Renal cortical epithelial cell (primary cell): ENCODE data around the gene GLMN. TPM values are rescaled to one million over a fixed set of nuclear protein-coding genes. Genes with fewer than 3 reads are reported as not detected.
"Not testable (repeated sequence)": the region's sequence is repeated elsewhere in the genome, so short reads cannot be mapped to it uniquely, and the experiment has no call there.

Experiments used
- DNase-seq: peaks from one replicate; pipeline ENCODE4 v3.0.0-alpha.2; 2011; ENCODE audit warnings: low read depth
- total RNA-seq: library from RNA; depleted of rRNA; stranded (reverse); fragments of >200 nt; gene quantifications from 2 replicates; pipeline ENCODE4 v1.2.3, GENCODE V29; 2014

GLMN gene
- total RNA-seq, 1 donor from 2014 or later = 11.2 TPM

DNA sequence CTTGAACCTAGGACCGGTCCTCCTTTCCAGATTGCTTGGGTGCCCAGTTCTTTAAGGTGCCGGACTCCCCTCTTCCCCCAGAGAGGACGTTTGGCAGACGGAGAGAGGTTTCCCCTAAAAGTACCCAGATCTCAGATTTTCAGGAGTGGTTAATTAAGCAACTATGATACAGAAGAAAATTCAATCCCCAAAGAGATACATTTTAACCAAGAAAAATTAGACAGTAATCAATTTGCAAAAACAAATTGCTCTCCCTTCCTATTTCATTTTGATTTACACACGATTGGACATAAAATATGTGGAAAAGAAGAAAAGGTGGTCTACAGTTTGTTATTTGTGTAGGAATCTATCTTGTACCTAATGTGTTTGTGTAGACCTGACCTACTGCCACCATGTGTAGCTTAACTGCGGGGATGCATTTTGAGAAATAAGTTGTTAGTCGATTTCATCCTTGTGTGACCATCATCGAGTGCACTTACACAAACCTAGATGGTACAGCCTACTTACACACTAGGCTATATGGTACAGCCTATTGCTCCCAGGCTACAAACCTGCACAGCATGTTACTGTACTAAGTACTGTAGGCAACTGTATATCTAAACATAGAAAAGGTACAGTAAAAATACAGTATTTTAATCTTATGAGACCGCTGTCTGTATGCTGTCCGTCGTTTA, 827 bp upstream of the GLMN start:
- no peak for DNase-seq

DNA sequence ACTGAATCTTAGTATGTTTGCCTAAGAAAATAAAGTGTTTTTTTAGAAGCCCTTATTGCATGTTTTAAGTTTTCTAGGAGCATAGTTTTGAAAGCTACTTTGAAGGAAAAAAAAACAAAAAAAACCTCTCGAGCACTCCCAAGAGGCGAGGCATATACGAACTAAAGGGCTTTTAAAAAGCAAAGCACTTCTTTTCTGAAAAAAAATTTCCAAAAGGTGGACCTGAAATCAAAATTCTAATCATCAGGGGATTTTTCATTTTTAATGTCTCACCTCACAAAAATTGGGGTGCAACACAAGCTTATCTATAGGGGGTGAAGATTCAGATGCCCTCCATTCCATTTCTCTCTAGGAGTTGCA, 594 bp downstream of the GLMN start:
- DNase-seq = no peak

DNA sequence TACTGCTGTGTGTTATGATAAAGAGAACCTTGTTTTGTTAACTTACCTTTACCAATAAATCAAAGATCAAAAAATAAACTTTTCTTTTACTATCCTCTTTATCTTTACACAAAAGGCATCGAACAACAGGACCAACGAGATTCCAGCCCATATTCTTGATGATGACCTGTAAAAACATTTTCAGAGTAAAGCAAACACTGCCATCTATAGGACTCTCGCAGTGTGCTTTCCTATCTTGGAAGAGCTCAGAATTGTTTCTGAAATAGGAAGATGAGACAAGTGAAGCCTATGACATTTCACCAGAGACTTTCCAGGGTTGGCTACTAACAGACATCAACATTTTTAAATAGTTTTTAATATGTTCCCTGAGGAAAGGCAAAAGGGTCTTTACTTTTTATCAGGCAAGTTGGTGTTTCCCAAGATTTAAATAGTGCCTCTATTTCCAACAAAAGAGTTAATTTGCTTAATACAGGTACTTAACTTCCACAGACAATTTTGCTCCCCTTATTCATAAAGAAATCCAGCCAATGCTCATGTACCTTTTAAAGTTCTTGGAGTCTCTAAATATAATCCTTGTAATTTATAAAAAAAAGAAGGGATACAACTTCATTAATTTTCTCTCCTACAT, 7.3 kb downstream of the GLMN start:
- DNase-seq = peak; percentile 73

DNA sequence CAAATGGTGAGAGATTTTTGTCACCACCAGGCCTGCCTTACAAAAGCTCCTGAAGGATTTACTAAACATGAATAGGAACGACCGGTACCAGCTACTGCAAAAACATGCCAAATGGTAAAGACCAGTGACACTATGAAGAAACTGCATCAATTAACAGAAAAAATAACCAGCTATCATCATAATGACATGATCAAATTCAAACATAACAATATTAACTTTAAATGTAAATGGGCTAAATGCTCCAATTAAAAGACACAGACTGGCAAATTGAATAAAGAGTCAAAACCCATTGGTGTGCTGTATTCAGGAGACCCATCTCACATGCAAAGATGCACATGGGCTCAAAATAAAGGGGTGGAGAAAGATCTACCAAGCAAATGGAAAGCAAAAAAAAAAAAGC, 17.4 kb downstream of the GLMN start:
- not testable (repeated sequence) for DNase-seq

DNA sequence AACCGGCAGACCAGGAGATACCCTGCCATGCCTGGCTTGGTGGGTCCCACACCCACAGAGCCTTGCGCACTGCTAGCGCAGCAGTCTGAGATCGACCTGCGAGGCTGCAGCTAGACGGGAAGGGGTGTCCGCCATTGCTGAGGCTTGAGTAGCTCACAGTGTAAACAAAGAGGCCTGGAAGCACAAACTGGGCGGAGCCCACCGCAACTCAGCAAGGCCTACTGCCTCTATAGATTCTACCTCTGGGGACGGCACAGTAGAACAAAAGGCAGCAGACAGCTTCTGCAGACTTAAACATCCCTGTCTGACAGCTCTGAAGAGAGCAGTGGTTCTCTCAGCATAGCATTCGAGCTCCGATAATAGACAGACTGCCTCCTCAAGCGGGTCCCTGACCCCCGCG, 19.0 kb downstream of the GLMN start:
- not testable (repeated sequence) for DNase-seq

DNA sequence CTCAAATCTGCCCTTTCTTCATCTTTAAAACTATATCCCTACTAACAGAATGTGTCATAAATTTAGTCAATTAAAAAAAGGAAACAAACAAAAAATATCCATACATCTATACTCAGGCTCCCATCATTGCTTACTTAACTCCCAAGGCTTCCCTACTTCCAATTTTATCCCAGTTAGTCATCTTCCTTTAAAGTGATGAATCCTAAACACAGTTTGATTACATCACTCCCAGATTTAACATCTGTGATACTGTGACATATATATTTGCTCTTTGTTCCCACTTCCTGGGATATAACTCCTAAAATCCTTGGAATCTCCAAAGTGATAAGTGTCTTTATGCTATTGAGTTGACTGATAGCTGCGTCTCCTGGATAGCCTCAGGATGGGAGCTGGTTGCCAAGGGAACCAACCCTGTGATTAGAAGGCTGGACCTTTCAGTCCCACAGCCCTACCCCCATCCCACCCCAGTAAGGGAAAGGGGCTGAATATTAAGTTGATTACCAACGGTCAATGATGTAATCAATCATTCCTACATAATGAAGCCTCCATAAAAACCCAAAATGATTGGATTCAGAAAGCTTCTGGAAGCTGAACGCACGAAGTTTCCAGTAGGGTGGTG, 21.6 kb downstream of the GLMN start:
- no peak for DNase-seq

DNA sequence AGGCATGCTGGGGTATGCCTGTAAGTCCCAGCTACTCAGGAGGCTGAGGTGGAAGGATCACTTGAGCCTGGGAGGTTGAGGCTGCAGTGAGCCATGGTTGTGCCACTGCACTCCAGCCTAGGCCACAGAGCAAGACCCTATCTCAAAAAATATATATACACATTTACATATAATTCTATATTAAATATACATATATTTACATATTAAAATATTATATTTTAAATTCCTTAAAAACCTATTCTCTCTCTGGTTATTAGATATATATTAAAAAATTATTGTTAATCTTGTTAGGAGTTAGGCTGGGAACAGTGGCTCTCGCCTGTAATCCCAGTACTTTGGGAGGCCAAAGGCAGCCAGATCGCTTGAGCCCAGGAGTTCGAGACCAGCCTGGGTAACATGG, 22.7 kb downstream of the GLMN start:
- no peak for DNase-seq

DNA sequence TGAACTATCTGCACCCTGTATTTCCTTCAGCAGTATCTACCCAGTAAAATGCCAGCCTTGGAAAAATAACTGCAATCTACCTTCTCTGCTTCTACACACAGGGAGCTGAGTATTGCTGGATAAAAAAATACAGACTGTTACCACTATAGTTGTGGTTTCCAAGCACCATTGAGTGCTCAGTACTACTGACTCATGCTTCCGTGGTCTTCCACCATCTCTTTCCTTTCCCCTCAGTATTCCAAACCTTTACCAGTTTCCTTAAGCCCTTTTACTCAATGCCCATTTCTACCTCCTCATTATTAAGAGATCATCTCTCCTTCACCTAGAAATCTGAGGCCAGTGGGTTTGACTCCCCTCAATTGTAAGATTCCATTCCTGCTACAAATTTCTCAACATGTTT, 23.8 kb downstream of the GLMN start:
- DNase-seq = peak; percentile 63

DNA sequence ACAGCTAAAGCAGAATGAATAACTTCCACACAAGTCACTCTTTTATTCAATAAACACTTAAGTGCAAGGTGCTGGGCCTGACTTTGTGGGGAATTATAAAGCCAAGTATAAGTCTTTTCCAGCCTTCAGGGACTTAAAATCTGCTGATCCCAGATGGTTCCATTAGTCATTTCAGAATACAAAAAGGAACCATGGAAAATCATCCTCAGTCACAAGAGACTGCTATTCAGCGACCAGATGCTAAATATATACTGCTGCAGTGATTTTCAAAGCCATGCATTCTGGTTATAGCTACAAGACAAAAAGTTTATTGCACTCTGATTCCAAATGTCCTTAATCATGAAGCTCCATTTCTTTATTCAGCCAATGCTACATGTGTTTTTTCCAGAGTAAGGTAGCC, 25.7 kb downstream of the GLMN start:
- no peak for DNase-seq

DNA sequence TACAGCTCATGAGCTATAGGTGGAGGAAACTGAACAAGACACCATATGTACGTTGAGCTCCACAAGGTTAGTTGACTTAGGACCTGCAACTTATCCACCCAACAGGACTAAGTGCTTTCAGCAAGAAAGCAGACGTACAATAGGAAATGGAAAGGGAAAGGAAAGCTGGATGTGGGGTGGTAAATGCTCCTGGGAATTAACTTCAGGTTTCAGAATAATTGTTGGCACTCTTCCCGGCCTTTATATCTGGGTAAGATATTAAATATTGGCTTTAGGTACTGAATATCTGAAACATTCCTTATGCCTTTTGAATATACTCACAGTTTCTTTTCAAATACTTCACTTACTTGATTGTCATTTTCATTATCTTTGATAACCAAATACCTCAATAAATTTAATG, 36.3 kb downstream of the GLMN start:
- DNase-seq = no peak

DNA sequence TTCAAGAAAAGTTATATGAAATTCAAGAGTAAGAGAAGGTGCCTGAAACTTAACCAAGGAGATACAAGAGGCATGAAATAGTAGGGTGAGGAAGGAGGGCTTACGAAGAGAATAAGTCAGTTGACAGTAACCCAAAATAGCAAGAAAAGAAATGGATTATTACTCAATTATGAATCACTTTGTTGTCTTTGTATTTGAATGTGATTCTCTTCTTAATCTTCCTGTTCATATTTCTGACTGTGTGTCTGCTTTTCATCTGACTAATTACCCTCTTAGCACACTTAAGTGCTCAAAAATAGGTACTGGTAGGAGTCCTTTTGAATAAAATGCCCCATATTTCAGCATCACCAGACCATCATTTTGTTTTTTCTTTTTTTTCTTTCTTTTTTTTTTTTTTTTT, 39.4 kb downstream of the GLMN start:
- no peak for DNase-seq

DNA sequence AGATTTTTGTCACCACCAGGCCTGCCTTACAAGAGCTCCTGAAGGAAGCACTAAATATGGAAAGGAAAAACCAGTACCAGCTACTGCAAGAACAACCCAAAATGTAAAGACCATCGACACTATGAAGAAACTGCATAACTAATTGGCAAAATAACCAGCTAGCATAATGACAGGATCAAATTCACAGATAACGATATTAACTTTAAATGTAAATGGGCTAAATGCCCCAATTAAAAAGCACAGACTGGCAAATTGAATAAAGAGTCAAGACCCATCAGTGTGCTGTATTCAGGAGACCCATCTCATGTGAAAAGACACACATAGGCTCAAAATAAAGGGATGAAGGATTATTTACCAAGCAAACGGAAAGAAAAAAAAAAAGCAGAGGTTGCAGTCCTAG, 44.1 kb downstream of the GLMN start:
- DNase-seq = not testable (repeated sequence)

DNA sequence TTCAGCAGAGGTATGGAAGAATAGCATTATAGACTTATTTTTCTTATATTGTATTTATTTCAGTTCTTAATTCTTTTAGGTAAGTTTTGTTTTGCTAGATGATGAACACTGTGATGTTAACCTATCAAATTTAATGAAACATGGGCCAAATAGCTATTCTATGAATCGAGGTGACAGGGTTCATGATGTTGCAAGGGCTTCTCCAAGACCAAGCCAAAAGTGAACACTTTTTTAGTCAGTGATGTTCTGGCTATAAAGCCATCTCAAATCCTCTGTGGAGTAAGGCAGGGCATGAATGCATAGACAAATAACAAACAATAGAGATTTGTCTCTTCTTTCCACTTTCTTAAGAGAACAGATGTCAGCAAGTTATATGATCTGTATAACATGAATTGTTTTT, 54.4 kb downstream of the GLMN start:
- DNase-seq = no peak

DNA sequence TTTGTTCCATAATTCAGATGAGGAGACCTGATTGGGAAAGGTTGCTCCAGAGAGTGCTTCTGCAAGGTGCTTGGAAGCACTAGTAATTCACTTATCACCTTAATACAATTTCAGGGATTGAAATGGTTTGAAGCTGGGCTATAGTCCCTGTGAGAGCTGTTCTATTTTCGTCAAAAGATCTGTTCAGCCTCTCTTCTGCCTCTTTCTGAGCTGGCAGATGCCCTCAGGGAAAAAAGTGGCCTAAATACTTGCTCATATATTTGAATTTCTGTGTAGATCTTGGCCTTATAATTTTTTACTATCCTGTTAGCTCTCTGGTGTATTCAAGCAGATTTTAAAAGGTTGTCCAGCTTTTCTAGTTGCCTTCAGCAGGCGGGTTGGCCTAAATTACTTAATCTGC, 58.8 kb downstream of the GLMN start:
- no peak for DNase-seq

DNA sequence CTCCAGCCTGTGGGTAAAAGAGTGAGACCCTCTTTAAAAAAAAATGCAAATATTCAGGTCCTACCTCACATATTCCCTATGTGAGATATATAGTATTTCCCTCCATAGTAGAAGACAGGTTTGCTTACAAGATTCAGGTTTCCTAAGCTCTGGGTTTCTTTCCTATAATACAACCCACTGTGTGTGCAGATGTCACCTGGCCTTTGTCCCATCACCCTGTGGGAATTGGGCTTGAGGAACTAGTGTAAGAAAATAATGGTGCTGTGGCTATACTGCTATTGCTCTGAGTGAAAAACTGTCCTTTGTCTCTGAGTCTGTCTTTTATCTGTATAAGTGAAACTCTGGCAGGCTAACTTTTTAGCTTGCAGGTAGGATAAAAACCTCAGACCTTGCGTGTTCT, 68.1 kb downstream of the GLMN start:
- DNase-seq = no peak

DNA sequence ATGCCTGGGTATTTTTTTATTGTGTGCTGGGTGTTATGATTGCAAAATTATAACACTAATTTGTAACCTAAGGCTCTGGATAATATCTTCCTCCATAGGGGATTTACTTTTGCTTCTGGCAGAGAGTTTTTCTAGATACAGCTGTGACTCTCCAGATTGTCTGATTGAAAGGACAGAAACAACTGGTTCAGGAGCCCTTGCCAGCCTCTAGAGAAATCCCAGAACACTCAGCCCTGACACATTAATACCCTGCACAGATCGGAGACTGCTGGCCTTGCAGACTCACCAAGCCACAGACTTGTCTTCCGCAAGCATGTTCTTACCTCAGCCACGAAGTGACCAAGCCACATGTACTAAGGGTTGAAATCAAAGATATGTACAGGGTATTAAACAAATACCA, 70.4 kb downstream of the GLMN start:
- DNase-seq = no peak

DNA sequence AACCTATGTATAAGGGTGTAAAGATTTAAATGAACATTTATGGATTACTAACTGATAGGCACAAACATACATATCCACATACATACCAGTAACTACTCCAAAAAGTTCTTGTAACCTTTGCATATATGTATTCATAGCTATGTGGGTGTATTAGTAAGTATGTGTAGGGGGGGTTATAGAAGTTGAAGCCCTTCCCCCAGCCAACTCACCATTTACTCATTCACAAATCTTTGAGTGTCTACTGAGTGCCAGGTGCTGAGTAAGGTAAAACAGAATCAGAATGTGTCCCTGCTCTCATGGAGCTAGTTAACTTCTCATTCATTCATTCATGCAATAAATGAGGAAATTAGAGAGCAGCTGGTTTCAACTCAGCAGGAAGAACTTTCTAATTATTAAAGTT, 79.8 kb downstream of the GLMN start:
- no peak for DNase-seq

DNA sequence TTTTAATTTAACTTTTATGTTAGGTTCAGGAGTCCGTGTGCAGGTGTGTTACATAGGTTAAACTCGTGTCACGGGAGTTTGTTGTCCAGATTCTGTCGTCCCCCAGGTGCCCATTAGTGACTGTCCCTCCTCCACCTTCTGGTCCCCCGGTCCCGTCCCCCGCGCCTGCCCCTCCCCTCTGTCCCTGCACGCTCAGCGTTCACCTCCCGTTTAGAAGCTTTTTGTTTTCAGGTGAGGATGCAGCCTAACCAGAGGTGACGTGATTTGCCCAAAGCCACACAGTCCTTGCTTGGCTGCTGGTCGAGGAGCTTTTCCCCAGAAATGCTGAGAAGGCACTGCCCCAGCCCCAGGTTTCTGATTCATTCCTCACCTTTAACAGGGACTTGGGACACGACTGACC, 80.2 kb downstream of the GLMN start:
- no peak for DNase-seq

DNA sequence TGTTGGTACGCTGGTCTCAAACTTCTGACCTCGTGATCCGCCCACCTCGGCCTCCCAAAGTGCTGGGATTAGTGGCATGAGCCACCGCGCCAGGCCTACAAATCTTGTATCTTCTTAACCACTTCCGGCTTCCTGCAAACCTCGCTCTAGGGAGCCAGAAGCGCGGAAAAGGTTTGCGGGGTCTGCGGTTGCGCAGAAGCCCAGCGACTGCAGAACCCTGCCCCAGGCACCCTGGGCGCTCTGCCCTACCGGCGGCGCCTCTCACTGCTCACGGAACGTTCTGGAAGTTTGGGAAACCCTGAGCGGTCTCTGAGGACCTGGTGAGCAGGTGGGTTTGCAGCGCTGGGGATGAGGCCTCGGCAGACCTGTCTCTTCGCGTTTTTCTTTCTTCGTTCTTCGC, 81.1 kb downstream of the GLMN start, which contains the start of gene C1orf146:
Gene C1orf146, plus strand, starts transcription at position 195 of the 400 bp plus-strand sequence. CDS start 13,506 bp downstream, outside the sequence.
- no peak for DNase-seq

DNA sequence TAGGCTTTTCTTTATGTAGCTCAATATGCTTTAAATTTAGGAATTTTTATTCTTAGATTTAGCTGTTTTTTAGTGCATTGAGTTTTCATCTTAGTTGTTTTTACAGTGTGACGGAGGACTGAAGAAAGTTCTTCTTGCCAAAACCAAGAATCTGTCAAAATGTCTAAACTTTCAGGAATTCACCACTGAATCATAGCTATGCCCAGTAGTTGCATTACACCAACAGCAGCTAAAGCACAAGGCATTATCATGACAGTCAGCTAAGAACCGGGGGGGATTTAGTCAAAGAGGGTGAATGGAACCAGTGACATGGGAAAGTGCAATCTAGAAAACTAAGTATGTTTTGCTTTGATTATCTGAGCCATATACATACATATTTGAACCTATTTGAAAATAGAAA, 87.6 kb downstream of the GLMN start:
- peak; percentile 25 for DNase-seq

DNA sequence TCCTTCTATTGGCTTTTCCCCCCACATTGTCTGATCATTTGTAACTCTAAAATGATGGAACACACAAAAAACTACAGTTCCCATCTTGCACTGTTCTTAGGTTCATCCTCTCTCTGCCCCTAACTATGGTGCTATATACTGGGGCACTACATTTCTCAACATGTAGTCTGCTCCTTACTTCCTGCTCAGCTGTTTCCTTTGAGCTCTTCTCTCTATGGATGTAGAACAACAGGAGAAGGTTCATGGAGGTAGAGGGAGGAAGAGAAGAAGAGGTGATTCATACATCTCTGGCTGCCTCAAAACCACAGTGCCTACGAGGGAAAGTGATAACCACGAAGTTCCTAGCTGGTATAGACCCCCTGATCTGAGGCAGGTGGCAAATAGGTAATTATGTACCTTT, 88.1 kb downstream of the GLMN start:
- DNase-seq = peak; percentile 9

DNA sequence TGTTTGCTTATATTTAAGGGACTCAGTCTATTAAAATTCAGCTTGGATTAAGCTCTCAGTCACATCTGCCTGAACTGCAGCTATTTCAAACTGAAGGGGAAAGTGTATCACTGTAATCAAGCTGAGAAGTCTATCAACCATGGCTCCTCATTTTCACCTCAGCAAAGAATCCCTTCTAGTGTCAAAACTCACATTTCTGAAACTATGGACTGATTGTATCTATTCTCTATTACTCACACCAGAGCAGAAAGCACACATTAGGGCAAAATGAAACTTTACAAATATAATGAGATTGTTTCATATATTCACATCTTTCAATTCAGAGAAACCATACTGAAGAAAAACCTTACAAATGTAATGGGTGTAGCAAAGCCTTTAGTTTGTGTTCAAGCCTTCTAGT, 95.7 kb downstream of the GLMN start:
- no peak for DNase-seq

DNA sequence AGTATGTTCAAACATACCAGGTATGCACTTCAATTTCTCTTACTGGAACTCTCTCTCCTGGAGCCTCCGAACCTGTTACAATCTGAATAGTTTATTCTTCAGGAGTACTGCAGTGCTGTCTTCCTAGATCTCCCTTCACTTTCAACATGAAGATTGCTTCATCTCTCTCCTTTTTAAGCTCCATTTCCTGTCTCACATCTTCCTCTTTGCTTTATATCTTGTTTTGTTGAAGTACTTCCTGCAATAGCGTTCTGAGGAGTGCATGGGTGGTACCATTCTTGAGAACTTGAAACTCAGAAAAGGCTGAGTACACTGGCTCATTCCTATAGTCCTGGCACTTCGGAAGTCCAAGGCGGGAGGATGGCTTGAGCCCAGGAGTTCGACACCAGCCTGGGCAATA, 96.8 kb downstream of the GLMN start:
- DNase-seq = no peak
